D341Med (cell line): ENCODE measurements around the gene GSDMA.
"Not testable (repeated sequence)": the region's sequence is repeated elsewhere in the genome, so short reads cannot be mapped to it uniquely, and the experiment has no call there.

Experiments
- DNase-seq: peaks from one replicate; pipeline ENCODE4 v3.0.0; 2012; ENCODE audit warnings: low spot score

The GSDMA gene

GRCh38 chr17:39996800-39997199 is 34.0 kb downstream of the GSDMA start:
- peak; percentile 30 for DNase-seq

- DNase-seq = peak; percentile 41
These were observed 34.7 kb downstream of the GSDMA start for GRCh38 chr17:39997543-39997942.

GRCh38 chr17:39999067-39999466 is 36.3 kb downstream of the GSDMA start:
- DNase-seq = no peak

- DNase-seq = no peak
These were observed 37.4 kb downstream of the GSDMA start for GRCh38 chr17:40000161-40000560.

GRCh38 chr17:40001335-40001734 is 38.5 kb downstream of the GSDMA start:
- not testable (repeated sequence) for DNase-seq

GRCh38 chr17:40004072-40004471 is 41.3 kb downstream of the GSDMA start:
- DNase-seq = no peak

GRCh38 chr17:40004712-40005111 is 41.9 kb downstream of the GSDMA start:
- no peak for DNase-seq

- no peak for DNase-seq
These were observed 42.7 kb downstream of the GSDMA start for GRCh38 chr17:40005520-40005919.

- not testable (repeated sequence) for DNase-seq
These were observed 48.2 kb downstream of the GSDMA start for GRCh38 chr17:40010946-40011500.

GRCh38 chr17:40012017-40012647 is 49.3 kb downstream of the GSDMA start:
- not testable (repeated sequence) for DNase-seq

- DNase-seq = peak; percentile 45
These were observed 51.7 kb downstream of the GSDMA start for GRCh38 chr17:40014375-40014980.

GRCh38 chr17:40015005-40015997 is 52.5 kb downstream of the GSDMA start, which contains the start of gene CSF3:
Gene CSF3 (plus strand): TSS chr17:40015440. CDS start chr17:40015475, 35 bp downstream.
- DNase-seq = peak; percentile 50

- DNase-seq = peak; percentile 44
These were observed 53.5 kb downstream of the GSDMA start for GRCh38 chr17:40015998-40016985.

GRCh38 chr17:40017422-40018080 is 54.7 kb downstream of the GSDMA start:
- DNase-seq = peak; percentile 32

GRCh38 chr17:40018211-40019121 is 55.7 kb downstream of the GSDMA start:
- peak; percentile 43 for DNase-seq

- DNase-seq = peak; percentile 63
These were observed 56.6 kb downstream of the GSDMA start for GRCh38 chr17:40019140-40019991.

GRCh38 chr17:40020146-40020545 is 57.3 kb downstream of the GSDMA start:
- DNase-seq = peak; percentile 52

- peak; percentile 37 for DNase-seq
These were observed 58.7 kb downstream of the GSDMA start for GRCh38 chr17:40021451-40021971.
